ENCODE results near the gene CD53.

DNA sequence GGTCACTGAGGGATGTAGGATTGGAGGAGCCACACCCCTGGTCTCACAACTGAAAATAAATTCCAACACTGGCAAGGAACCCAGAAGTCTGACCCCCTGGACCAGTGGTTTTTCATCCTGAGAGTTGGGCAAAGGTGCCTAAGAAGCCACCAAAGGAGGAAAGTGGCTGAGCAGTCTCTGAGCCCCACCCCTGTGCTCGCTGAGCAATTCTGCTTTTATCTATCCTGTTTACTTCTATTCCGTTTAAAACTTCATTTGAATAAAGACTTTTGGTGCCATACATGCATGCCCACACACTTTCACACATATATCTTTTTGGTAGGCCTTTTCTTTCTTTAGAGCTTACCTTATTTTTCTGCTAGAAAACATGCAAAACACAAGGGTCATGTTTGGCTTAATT, 13.9 kb upstream of the CD53 start:
- TF ChIP-seq, protein P1, sequence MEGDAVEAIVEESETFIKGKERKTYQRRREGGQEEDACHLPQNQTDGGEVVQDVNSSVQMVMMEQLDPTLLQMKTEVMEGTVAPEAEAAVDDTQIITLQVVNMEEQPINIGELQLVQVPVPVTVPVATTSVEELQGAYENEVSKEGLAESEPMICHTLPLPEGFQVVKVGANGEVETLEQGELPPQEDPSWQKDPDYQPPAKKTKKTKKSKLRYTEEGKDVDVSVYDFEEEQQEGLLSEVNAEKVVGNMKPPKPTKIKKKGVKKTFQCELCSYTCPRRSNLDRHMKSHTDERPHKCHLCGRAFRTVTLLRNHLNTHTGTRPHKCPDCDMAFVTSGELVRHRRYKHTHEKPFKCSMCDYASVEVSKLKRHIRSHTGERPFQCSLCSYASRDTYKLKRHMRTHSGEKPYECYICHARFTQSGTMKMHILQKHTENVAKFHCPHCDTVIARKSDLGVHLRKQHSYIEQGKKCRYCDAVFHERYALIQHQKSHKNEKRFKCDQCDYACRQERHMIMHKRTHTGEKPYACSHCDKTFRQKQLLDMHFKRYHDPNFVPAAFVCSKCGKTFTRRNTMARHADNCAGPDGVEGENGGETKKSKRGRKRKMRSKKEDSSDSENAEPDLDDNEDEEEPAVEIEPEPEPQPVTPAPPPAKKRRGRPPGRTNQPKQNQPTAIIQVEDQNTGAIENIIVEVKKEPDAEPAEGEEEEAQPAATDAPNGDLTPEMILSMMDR (IDR thresholded peaks at IDR 0.05; ENCODE audit: insufficient read depth, low read length), result no peak
- TF ChIP-seq POLR2AphosphoS5 (IDR thresholded peaks at IDR 0.05; ENCODE audit: low read depth) (no peak), SPI1 (IDR thresholded peaks at IDR 0.05; ENCODE audit: borderline replicate concordance, low read depth) (no peak)
